Prostate gland (tissue), 2 donors: ENCODE measurements around the gene UBE2D2. TPM values are rescaled to one million over a fixed set of nuclear protein-coding genes. Genes with fewer than 3 reads are reported as not detected.
"Not testable (repeated sequence)": the region's sequence is repeated elsewhere in the genome, so short reads cannot be mapped to it uniquely, and the experiment has no call there.

Experiments used
- DNase-seq: peaks from one replicate; pipeline ENCODE4 v3.0.0-alpha.2; 2019; ENCODE audit warnings: low spot score
- H3K27ac ChIP-seq, 2 donors: fragments of 200-600 bp; sonication (generic); 2 replicates each; pipeline ENCODE4 v1.5.1; 2017 to 2019
- H3K27me3 ChIP-seq: fragments of 200-600 bp; sonication (generic); replicated peaks from 2 replicates; pipeline ENCODE4 v1.5.1; 2019; ENCODE audit not compliant: insufficient read depth
- H3K36me3 ChIP-seq, 2 donors: fragments of 200-600 bp; sonication (generic); 1 replicate in 1 of 2; 2 replicates in 1 of 2; pipeline versions ENCODE4 v1.5.1 to v1.8.1; 2017 to 2019
- H3K4me1 ChIP-seq: fragments of 200-600 bp; sonication (generic); replicated peaks from 2 replicates; pipeline ENCODE4 v1.5.1; 2019
- H3K4me3 ChIP-seq, 2 donors: fragments of 200-600 bp; sonication (generic); 2 replicates each; pipeline ENCODE4 v1.5.1; 2017 to 2019
- H3K9me3 ChIP-seq: fragments of 200-600 bp; sonication (generic); 2 replicates; pipeline ENCODE4 v1.5.1; 2017
- CTCF ChIP-seq, 4 experiments: fragments of 200-600 bp in 2 of 4; fragments of 450-650 bp in 2 of 4; sonication (generic) in 2 of 4; IDR thresholded peaks; 1 replicate in 3 of 4; 2 replicates in 1 of 4; pipeline ENCODE4 v1.5.1; 2016 to 2019; ENCODE audit warnings: antibody characterized with exemption in 4 of 4, mild to moderate bottlenecking in 2 of 4, moderate library complexity in 2 of 4
- POLR2A ChIP-seq: fragments of 450-650 bp; IDR thresholded peaks from one replicate; pipeline ENCODE4 v1.6.1; 2016; ENCODE audit warnings: antibody characterized with exemption, mild to moderate bottlenecking
- POLR2AphosphoS5 ChIP-seq: sonication (generic); formaldehyde crosslinking; IDR thresholded peaks from one replicate; pipeline ENCODE4 v1.6.1; 2017; ENCODE audit warnings: antibody characterized with exemption
- WGBS: methylation state at CpG from one replicate; pipeline ENCODE4 v1.1.5; 2018; 5-methylcytosine and 5-hydroxymethylcytosine counted together
- intact Hi-C: fragments of 100-400 bp; cut with DNase I; formaldehyde crosslinking; loops from one replicate; pipeline ENCODE4 v1.14.2; 2022
- total RNA-seq, 2 donors: library from RNA; depleted of rRNA; stranded (reverse); fragments of >200 nt; gene quantifications; one replicate each; pipeline ENCODE4 v1.1.0, GENCODE V29; 2016

UBE2D2 gene
- total RNA-seq, 2 donors from 2014 or later, result 90.3 to 96.3 TPM

GRCh38 chr5:139531772-139532169, 29.4 kb upstream of the UBE2D2 start:
- Histone ChIP-seq H3K4me3 (no peak overlapping the region), H3K36me3 (no peaks in the 10 kb centered on the region), H3K4me1 (no peaks in the 10 kb centered on the region), H3K27ac (no peak overlapping the region), H3K9me3 (no peaks in the 10 kb centered on the region), H3K27me3 (no peaks in the 10 kb centered on the region)
- no peak for DNase-seq
- intact Hi-C loops, result no loop called here
- no peak for TF ChIP-seq POLR2A
- no peak for TF ChIP-seq CTCF (IDR thresholded peaks at IDR 0.05)
- no peak for TF ChIP-seq POLR2AphosphoS5
- 90% methylated on average over 3 of the region's 3 CpGs for WGBS

- TF ChIP-seq POLR2A, result no peak
- TF ChIP-seq CTCF (IDR thresholded peaks at IDR 0.05), result no peak
- no peak for TF ChIP-seq POLR2AphosphoS5
- intact Hi-C loops, result no loop called here
- no peaks in the 10 kb centered on the region for H3K36me3 ChIP-seq
- H3K4me3 ChIP-seq, result no peak overlapping the region
- no peaks in the 10 kb centered on the region for H3K27me3 ChIP-seq
- DNase-seq, result no peak
- whole genome bisulfite sequencing, result 26% methylated on average over 11 of the region's 24 CpGs
- no peaks in the 10 kb centered on the region for H3K9me3 ChIP-seq
- no peaks in the 10 kb centered on the region for H3K4me1 ChIP-seq
- no peak overlapping the region for H3K27ac ChIP-seq
These were observed 17.6 kb upstream of the UBE2D2 start for GRCh38 chr5:139543423-139543991.

- H3K27ac ChIP-seq, H3K36me3 ChIP-seq, H3K4me1 ChIP-seq, DNase-seq, H3K4me3 ChIP-seq, H3K27me3 ChIP-seq, H3K9me3 ChIP-seq, intact Hi-C loops: not testable (repeated sequence)
- WGBS, result 87% methylated on average over 6 of the region's 6 CpGs
These were observed 14.5 kb upstream of the UBE2D2 start for GRCh38 chr5:139546593-139546992.

- no peak overlapping the region for H3K4me3 ChIP-seq
- TF ChIP-seq CTCF (IDR thresholded peaks at IDR 0.05) (no peak), POLR2A (no peak), POLR2AphosphoS5 (no peak)
- H3K27ac ChIP-seq, result no peak overlapping the region
- H3K36me3 ChIP-seq, result no peaks in the 10 kb centered on the region
- no peak for DNase-seq
- intact Hi-C loops, result no loop called here
- WGBS, result 97% methylated on average over 29 of the region's 49 CpGs
- H3K9me3 ChIP-seq, result no peaks in the 10 kb centered on the region
- no peaks in the 10 kb centered on the region for H3K4me1 ChIP-seq
- H3K27me3 ChIP-seq, result no peaks in the 10 kb centered on the region
These were observed 11.8 kb upstream of the UBE2D2 start for GRCh38 chr5:139549162-139549894.

GRCh38 chr5:139550051-139550872, 10.9 kb upstream of the UBE2D2 start:
- H3K27ac ChIP-seq, DNase-seq, H3K27me3 ChIP-seq, intact Hi-C loops, H3K4me3 ChIP-seq, H3K36me3 ChIP-seq, H3K9me3 ChIP-seq, H3K4me1 ChIP-seq: not testable (repeated sequence)
- WGBS, result 63% methylated on average over 12 of the region's 12 CpGs
